ENCODE data around the gene GOLGA6L7.
"Not testable (repeated sequence)": the region's sequence is repeated elsewhere in the genome, so short reads cannot be mapped to it uniquely, and the experiment has no call there.

GOLGA6L7 gene, protein sequence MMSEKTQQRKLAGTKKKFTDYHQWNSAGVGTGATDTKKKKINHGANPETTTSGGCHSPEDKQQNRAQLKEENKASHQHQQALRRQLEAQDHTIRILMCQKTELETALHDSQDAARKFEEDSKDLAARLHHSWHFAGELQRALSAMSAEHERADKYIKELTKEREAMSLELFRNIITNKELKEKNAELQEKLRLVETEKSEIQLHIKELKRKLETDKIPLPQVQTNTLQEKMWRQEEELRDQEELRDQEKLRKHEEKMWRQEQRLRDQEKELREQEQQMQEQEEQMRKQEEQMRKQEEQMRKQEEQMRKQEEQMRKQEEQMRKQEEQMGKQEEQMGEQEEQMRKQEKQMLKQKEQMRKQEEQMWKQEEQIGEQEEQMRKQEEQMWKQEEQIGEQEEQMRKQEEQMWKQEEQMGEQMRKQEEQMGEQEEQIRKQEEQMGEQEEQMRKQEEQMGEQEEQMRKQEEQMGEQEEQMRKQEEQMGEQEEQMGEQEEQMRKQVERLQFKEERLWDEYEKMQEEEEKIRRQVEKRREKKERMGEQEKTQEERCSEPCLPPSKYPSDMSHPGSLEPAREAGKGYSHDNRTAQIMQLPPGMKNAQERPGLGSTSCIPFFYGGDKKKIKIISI

DNA sequence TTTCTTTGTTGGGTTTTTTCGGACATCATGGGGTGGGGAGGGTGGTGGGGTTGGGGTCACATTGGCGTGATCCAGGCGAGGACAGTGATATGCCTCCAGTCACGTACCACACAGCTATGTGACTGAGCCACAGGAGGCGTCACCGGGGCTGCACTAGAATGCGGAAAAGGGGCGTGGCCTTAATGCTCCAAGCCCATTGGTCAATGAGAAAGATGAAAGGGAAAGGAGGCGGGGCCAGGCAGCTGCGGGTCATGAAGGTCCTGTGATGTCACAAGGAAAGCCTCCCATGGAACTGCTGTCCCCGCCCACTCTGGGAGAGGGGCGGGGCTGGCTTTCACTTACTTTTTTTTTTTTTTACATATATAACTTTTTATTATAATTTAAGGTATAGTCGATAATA is at the start of gene GOLGA6L7:
Gene GOLGA6L7, minus strand, starts transcription at position 124 of the 400 bp plus-strand sequence. Its CDS starts 95 bp downstream, at position 29.
- not testable (repeated sequence) for H3K4me1 Mint-ChIP-seq (ENCODE audit: low read depth)

DNA sequence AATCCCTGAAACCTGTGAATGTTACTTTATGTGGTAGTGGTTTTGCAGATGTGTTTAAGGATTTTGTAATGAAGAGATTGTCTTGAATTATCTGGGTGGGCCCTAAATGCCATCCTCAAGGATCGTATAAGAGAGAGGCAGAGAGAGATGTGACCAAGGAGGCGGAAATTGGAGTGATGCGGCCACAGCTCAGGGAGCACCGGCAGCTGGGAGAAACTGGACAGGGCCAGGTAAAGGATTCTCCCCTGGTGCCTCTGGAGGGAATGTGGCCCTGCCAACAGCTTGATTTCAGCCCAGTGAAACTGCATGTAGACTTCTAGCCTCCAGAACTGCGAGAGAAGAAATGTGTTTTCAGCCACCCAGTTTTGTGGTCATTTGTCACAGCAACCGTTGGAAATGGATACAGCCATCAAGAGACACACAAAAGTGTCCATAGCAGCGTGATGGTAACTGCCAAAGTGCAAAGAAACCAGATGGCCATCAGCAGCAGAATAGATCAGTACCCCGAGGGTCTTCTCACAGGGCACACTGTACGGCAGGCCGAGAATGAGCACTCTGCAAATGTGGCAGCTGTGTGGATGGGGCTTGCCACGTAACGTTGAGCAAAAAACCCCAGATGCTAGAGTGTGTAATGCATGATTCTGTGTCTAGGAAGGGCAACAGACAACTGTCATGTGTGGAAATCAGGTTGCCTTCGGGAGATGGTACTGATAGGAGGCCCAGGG is 49.6 kb upstream of the GOLGA6L7 start:
- intact Hi-C loops (cut with micrococcal nuclease), result no loop called here
- peaks cover 4% of the 10 kb centered on the region for H3K27me3 Mint-ChIP-seq
- no peaks in the 10 kb centered on the region for H3K36me3 Mint-ChIP-seq (ENCODE audit: low read depth)
- H3K4me1 Mint-ChIP-seq (ENCODE audit: low read depth), result no peaks in the 10 kb centered on the region
- no peak overlapping the region for H3K27ac Mint-ChIP-seq
- no peak overlapping the region for H3K4me3 Mint-ChIP-seq
- H3K9me3 Mint-ChIP-seq, result no peaks in the 10 kb centered on the region

More for the DNA sequence above, at the start of gene GOLGA6L7:
- H3K27ac Mint-ChIP-seq; intact Hi-C loops (cut with micrococcal nuclease); H3K36me3 Mint-ChIP-seq (ENCODE audit: low read depth); H3K27me3 Mint-ChIP-seq; H3K4me3 Mint-ChIP-seq; H3K9me3 Mint-ChIP-seq: not testable (repeated sequence)

DNA sequence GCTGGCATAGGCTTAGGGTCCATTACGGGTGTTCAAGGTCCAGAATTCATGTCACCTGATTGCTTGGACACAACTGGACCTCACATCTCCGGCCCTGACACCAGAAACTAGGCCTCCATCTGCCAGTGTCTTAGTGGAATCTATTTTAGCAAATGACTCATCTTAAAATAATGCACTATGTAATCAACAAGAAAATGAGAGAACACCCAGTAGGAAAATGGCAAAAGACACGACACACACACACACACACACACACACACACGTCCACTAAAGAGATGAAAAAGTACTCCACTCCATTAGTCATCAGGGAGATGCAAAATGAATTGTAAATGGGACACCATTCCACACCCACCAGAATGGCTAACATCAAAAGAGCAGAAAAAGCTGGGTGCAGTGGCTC is 48.5 kb upstream of the GOLGA6L7 start:
- Mint-ChIP-seq H3K9me3 (no peaks in the 10 kb centered on the region), H3K27me3 (peaks cover 7% of the 10 kb centered on the region), H3K36me3 (ENCODE audit: low read depth) (no peaks in the 10 kb centered on the region), H3K27ac (no peak overlapping the region), H3K4me1 (ENCODE audit: low read depth) (no peaks in the 10 kb centered on the region), H3K4me3 (no peak overlapping the region)
- intact Hi-C loops (cut with micrococcal nuclease), result no loop called here

DNA sequence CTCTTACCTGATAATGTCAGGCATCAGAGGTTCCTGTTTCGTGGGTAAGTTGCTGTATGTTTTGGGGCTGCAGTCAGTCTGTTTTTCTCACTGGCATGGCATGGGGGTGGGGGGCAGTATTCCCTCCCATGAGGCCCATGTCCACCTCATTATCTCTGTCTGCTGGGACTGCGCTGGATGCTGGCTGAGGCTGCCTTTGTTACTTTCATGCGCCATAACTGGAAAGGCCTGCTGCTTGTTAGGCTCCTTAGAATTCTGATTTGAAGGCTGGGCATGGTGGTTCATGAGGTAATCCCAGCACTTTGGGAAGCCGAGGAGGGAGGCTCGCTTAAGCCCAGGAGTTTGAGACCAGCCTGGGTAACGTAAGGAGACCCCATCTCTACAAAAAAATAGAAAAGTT is 47.1 kb upstream of the GOLGA6L7 start:
- Mint-ChIP-seq H3K27me3 (peaks cover 7% of the 10 kb centered on the region), H3K36me3 (ENCODE audit: low read depth) (no peaks in the 10 kb centered on the region), H3K27ac (no peak overlapping the region), H3K4me1 (ENCODE audit: low read depth) (no peaks in the 10 kb centered on the region), H3K9me3 (no peaks in the 10 kb centered on the region), H3K4me3 (no peak overlapping the region)
- intact Hi-C loops (cut with micrococcal nuclease), result no loop called here

DNA sequence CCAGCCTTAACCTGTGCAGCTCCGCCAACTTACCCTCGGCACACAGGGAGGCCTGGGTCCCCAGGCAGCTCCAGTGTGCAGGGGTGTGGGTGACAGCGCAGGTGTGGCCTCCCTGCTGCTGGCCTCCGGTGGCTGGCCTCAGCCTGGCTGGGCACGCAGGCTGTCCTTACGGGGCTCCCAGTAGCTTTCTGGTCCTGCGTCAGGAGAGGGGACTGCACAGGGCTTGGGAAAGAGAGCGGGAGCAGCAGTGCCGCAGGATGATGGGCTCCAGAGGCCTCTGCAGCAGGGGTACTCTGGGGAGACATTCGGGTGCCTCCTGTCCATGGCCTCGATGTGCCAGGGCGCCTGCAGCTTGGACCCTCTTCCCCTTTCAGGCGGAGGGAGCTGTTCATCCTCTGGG is 46.7 kb upstream of the GOLGA6L7 start:
- Mint-ChIP-seq H3K4me3 (no peak overlapping the region), H3K9me3 (no peaks in the 10 kb centered on the region), H3K36me3 (ENCODE audit: low read depth) (no peaks in the 10 kb centered on the region), H3K27ac (no peak overlapping the region), H3K27me3 (peaks cover 7% of the 10 kb centered on the region), H3K4me1 (ENCODE audit: low read depth) (no peaks in the 10 kb centered on the region)
- intact Hi-C loops (cut with micrococcal nuclease), result no loop called here

DNA sequence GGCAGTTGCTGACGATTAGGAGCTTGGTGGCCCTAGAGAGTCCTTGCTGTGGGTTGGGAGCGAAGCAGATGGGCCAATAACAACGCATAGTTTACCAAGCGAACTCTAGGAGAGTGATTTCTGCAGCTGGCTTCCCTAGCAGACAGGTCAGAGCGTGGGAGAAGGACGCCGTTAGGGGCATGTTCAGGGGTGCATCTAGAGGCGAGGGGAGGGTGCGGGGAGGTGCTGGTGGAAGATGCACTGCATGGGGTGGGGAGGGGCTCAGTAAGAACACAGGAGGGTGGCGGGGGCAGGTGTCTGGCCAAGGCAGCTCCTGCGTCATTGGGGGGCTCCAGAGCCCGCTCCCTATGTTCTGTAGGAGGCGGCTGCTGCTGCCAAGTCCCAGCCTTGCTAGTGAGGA is 46.2 kb upstream of the GOLGA6L7 start:
- Mint-ChIP-seq H3K4me3 (no peak overlapping the region), H3K4me1 (ENCODE audit: low read depth) (no peaks in the 10 kb centered on the region), H3K9me3 (no peaks in the 10 kb centered on the region), H3K27ac (no peak overlapping the region), H3K27me3 (peaks cover 7% of the 10 kb centered on the region), H3K36me3 (ENCODE audit: low read depth) (no peaks in the 10 kb centered on the region)
- intact Hi-C loops (cut with micrococcal nuclease), result no loop called here

DNA sequence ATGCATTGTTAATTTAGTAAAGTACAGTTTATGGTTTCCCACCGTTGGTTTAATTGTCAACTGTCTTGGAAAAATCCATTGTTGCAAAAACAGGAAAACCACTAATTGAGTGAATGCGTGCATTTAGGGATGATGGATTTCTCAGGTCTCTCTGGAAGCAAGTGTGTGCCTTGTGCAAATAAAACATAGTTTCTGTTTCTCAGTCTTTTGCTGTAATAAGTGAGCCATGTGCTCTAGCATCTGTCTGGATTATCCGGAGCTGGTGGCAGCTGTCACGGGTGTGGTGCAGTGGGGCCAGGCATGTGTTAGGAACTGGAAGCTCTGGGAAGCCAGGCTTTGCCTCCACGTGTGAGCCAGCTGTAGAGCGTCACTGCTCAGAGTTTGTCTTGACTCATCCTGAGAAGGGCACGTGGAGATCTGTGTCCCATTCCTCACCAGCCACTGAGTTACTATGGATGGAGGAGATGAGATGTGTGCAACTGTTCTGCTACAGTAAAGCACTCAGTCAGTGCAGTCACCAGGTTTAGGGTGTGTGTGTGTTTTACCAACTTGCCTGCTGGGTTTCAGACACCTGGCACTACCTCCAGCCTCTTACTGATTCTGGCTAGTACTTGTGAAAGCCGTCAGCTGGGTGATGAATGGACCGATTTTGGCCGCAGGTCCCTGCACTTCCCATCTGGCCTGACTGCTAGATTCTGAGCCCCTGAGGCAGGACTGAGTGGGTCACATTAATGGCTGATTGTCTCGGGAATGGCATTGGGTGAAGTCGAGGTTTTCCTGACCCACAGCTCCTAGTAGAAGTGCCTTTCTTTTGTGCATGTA is 44.6 kb upstream of the GOLGA6L7 start:
- H3K36me3 Mint-ChIP-seq (ENCODE audit: low read depth), result no peaks in the 10 kb centered on the region
- H3K9me3 Mint-ChIP-seq, result no peaks in the 10 kb centered on the region
- H3K4me3 Mint-ChIP-seq, result no peak overlapping the region
- intact Hi-C loops (cut with micrococcal nuclease), result no loop called here
- peaks cover 17% of the 10 kb centered on the region for H3K27me3 Mint-ChIP-seq
- no peaks in the 10 kb centered on the region for H3K4me1 Mint-ChIP-seq (ENCODE audit: low read depth)
- H3K27ac Mint-ChIP-seq, result no peak overlapping the region

DNA sequence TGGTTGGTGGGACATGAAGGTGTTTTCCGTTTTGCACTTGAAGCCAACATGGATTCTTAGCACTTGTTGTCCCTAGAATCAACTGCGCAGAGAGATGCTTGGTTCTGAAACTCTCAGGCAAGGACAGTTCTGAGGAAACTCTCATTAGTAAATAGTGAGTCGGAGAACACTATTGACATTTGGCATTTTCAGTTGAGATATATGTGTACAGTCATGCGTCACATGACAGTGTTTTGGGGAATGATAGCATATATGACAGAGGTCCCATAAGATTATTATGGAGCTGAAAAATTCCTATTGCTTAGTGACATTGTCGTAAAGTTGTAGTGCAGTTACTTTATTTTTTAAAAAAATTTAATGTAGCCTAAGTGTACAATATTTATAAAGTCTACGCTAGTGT is 43.1 kb upstream of the GOLGA6L7 start:
- H3K4me3 Mint-ChIP-seq, result no peak overlapping the region
- no peaks in the 10 kb centered on the region for H3K9me3 Mint-ChIP-seq
- peaks cover 32% of the 10 kb centered on the region for H3K27me3 Mint-ChIP-seq
- no peak overlapping the region for H3K27ac Mint-ChIP-seq
- H3K4me1 Mint-ChIP-seq (ENCODE audit: low read depth), result no peaks in the 10 kb centered on the region
- intact Hi-C loops (cut with micrococcal nuclease), result no loop called here
- H3K36me3 Mint-ChIP-seq (ENCODE audit: low read depth), result no peaks in the 10 kb centered on the region

DNA sequence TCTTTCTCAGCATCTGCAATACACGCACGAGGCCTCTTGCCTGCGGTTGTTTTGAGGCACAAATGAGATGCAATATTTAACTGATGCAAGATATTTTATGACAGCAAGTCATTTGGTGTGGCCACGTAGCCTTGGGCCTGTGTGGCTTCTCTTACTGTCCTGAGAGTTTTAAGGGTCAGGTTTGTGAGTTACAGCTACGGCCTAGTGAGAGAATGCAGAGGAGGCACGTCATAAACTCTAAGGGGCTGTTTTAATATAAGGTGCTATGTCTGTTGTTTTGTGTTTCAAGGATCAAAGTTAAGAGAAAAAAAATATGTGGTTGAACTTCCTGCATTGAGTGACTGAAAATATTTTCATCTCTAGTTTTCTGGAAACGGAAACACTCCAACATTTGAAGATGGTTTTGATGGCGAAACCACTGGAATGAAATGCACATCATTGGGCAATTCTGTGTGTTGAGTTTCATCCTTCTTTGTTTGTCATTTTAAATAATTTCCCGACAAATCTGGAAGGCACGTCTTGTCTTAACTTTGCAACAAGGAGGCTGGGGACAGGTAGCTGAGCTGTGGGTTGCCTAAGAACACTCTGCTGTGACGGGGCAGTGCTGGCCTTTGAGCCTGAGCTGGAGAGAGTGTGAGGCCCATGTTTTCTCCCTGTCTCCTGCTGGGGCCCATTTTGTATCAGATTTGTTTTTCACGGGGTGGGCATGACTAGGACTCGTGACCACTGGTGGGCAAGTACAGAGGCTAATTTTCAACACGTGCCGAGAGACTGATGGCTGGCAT is 42.5 kb upstream of the GOLGA6L7 start:
- intact Hi-C loops (cut with micrococcal nuclease), result no loop called here
- Mint-ChIP-seq H3K9me3 (no peaks in the 10 kb centered on the region), H3K4me3 (no peak overlapping the region), H3K36me3 (ENCODE audit: low read depth) (no peaks in the 10 kb centered on the region), H3K27ac (no peak overlapping the region), H3K4me1 (ENCODE audit: low read depth) (no peaks in the 10 kb centered on the region), H3K27me3 (peaks cover 33% of the 10 kb centered on the region)

DNA sequence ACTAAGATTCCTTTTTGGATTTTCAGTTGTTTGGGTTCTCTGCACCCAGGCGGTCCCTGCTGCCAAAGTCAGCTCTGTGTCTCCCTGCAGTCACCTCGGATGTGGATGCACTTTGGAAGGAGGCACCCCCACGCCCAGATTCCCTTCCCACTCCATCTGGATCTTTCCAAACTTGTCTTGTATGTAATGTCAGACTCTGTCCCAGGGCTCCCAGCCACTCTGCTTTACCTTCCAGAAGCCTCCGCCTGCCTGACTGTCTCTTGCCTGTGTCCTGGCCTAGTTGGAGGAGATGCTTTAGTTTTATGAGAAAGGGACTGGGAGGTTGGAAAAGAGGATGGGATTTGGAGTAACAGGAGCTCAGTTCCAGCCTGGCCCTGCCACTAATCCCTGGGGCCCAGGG is 41.8 kb upstream of the GOLGA6L7 start:
- intact Hi-C loops (cut with micrococcal nuclease); H3K4me1 Mint-ChIP-seq (ENCODE audit: low read depth); H3K27ac Mint-ChIP-seq; H3K9me3 Mint-ChIP-seq; H3K4me3 Mint-ChIP-seq; H3K36me3 Mint-ChIP-seq (ENCODE audit: low read depth): not testable (repeated sequence)
- peaks cover 37% of the 10 kb centered on the region for H3K27me3 Mint-ChIP-seq

DNA sequence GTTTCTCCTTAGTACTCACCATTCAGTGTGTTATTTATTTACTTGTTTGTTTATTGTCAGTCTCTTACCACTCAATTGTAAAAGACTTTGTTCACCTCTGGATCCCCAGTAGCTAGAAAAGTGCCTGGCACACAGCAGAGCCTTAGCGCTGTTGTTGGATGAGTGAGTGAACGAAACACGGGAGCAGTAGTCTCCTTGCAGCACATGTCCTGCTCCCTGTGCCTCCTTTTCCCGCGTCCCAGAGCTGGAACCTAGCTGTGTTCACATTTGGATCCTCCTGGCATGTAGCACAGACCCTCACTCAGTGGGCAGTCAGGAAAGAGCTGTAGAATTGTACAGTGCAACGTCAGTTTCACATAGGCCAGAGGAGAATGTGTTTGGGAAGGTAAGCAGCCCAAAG is 41.4 kb upstream of the GOLGA6L7 start:
- H3K36me3 Mint-ChIP-seq (ENCODE audit: low read depth); H3K4me3 Mint-ChIP-seq; H3K4me1 Mint-ChIP-seq (ENCODE audit: low read depth); H3K9me3 Mint-ChIP-seq; H3K27ac Mint-ChIP-seq; intact Hi-C loops (cut with micrococcal nuclease): not testable (repeated sequence)
- peaks cover 41% of the 10 kb centered on the region for H3K27me3 Mint-ChIP-seq

DNA sequence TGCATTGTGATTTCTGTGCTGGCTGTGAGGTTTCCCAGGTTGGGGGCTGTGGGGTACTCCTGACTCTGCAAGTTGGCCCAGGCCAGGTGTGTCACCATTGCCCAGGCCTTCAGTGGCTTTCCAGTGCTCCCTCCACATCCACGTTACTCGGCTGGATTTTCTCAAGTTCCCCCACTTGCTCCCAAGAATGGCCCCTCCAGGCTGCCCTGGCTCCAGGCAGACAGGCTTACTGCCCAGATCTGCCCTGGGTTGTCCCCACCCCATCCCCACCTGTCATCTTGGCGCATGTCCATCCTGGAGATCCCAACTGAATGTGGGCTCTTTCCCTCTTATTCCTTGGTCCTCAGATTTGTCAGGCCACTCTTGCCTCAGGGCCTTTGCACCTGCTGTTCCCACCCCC is 40.9 kb upstream of the GOLGA6L7 start:
- no peak overlapping the region for H3K27ac Mint-ChIP-seq
- H3K36me3 Mint-ChIP-seq (ENCODE audit: low read depth), result no peaks in the 10 kb centered on the region
- intact Hi-C loops (cut with micrococcal nuclease), result no loop called here
- no peaks in the 10 kb centered on the region for H3K4me1 Mint-ChIP-seq (ENCODE audit: low read depth)
- H3K4me3 Mint-ChIP-seq, result no peak overlapping the region
- H3K9me3 Mint-ChIP-seq, result no peaks in the 10 kb centered on the region
- peaks cover 46% of the 10 kb centered on the region for H3K27me3 Mint-ChIP-seq

DNA sequence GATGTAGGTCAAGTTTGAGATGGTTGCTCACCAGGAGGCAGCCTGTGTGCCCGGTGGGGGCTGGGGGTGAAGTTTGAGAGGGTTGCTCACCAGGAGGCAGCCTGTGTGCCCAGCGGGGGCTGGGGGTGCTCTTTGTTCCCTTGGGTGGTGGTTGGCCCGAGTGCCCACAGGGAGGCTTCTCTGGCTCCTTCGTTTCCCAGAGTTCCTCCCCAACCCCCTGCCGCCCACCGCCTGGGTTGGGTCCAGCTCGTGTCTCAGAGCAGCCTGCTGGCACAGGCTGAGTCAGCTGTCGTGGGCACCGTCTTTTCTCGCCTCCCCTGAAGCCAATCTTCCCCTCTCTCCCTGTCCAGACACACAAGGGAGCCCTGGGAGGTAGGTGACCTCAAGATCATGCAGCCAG is 40.5 kb upstream of the GOLGA6L7 start:
- no peak overlapping the region for H3K4me3 Mint-ChIP-seq
- intact Hi-C loops (cut with micrococcal nuclease), result no loop called here
- H3K4me1 Mint-ChIP-seq (ENCODE audit: low read depth), result no peaks in the 10 kb centered on the region
- H3K27ac Mint-ChIP-seq, result no peak overlapping the region
- no peaks in the 10 kb centered on the region for H3K9me3 Mint-ChIP-seq
- H3K36me3 Mint-ChIP-seq (ENCODE audit: low read depth), result no peaks in the 10 kb centered on the region
- H3K27me3 Mint-ChIP-seq, result peaks cover 50% of the 10 kb centered on the region
